B cell (primary cell): ENCODE measurements around the gene HEPACAM. TPM values are rescaled to one million over a fixed set of nuclear protein-coding genes. Genes with fewer than 3 reads are reported as not detected.

ENCODE experiments used
- ATAC-seq: fragments of 200-7000 bp; cut with Tn5 transposase; one replicate; pipeline ENCODE4 v1.10.0; 2021; ENCODE audit warnings: low read depth, mild to moderate bottlenecking, moderate number of reproducible peaks, moderate library complexity
- CTCF ChIA-PET: fragments of 350-600 bp; sonication (Branson Sonifier 250); formaldehyde crosslinking; loops from one replicate; lab custom pipeline; 2021; ENCODE audit warnings: antibody characterized with exemption, inconsistent platforms; lab: Charles Lee
- POLR2A ChIA-PET: fragments of 350-600 bp; sonication (Branson Sonifier 250); formaldehyde crosslinking; loops from one replicate; lab custom pipeline; 2021; ENCODE audit warnings: antibody characterized with exemption; lab: Charles Lee
- DNase-seq: peaks from one replicate; pipeline ENCODE4 v3.0.0; 2013
- H2AFZ ChIP-seq: 2 replicates; pipeline ENCODE4 v1.6.1; 2012; ENCODE audit warnings: mild to moderate bottlenecking, low read depth, low read length; ENCODE audit not compliant: insufficient read depth, poor library complexity, severe bottlenecking
- H3K27ac ChIP-seq, 2 donors: 1 replicate in 1 of 2; 2 replicates in 1 of 2; pipeline ENCODE4 v1.5.1; 2012 to 2013; ENCODE audit warnings: low read length in 2 of 2, mild to moderate bottlenecking in 2 of 2, moderate library complexity in 1 of 2
- H3K27me3 ChIP-seq, 4 experiments: fragments of 200-600 bp in 1 of 4; sonication (generic) in 1 of 4; replicated peaks in 1 of 4; 1 replicate in 2 of 4; 2 replicates in 2 of 4; pipeline versions ENCODE4 v1.6.1 to v1.7.0; 2013 to 2016; ENCODE audit warnings: low read length in 3 of 4, mild to moderate bottlenecking in 2 of 4, mixed read lengths in 1 of 4, moderate library complexity in 1 of 4; ENCODE audit not compliant: insufficient read depth in 4 of 4, control insufficient read depth in 3 of 4; ENCODE audit errors: control extremely low read depth in 1 of 4
- H3K36me3 ChIP-seq, 2 experiments: replicated peaks in 1 of 2; 1 replicate in 1 of 2; 2 replicates in 1 of 2; pipeline versions ENCODE4 v1.6.1 to v1.7.1; 2013; ENCODE audit warnings: low read length in 1 of 2; ENCODE audit not compliant: insufficient read depth in 2 of 2, control insufficient read depth in 1 of 2; ENCODE audit errors: control extremely low read depth in 1 of 2, extremely low read depth in 1 of 2
- H3K4me1 ChIP-seq, 2 donors: fragments of 200-600 bp in 1 of 2; sonication (generic) in 1 of 2; 1 replicate in 1 of 2; 2 replicates in 1 of 2; pipeline versions ENCODE4 v1.5.1 to v1.6.1; 2013 to 2017; ENCODE audit warnings: low read length in 2 of 2; ENCODE audit not compliant: control insufficient read depth in 2 of 2, insufficient read depth in 2 of 2
- H3K4me2 ChIP-seq: replicated peaks from 2 replicates; pipeline ENCODE3; 2012; ENCODE audit warnings: mild to moderate bottlenecking, low read depth, low read length; ENCODE audit not compliant: poor library complexity, severe bottlenecking
- H3K4me3 ChIP-seq, 5 experiments: fragments of 200-600 bp in 1 of 5; sonication (generic) in 1 of 5; 1 replicate in 3 of 5; 2 replicates in 2 of 5; pipeline versions ENCODE4 v1.5.1 to v1.7.0; 2011 to 2016; ENCODE audit warnings: low read length in 4 of 5, mild to moderate bottlenecking in 4 of 5, low read depth in 2 of 5, control low read depth in 1 of 5, moderate library complexity in 1 of 5; ENCODE audit not compliant: insufficient read depth in 1 of 5; ENCODE audit errors: control extremely low read depth in 1 of 5, extremely low read depth in 1 of 5
- H3K79me2 ChIP-seq: fragments of 200-600 bp; sonication (generic); one replicate; pipeline ENCODE4 v1.6.0; 2016; ENCODE audit warnings: low read length; ENCODE audit not compliant: control insufficient read depth, insufficient read depth
- H3K9ac ChIP-seq: fragments of 200-600 bp; sonication (generic); 2 replicates; pipeline ENCODE4 v1.6.1; 2017; ENCODE audit warnings: mild to moderate bottlenecking, low read length, moderate library complexity
- H3K9me3 ChIP-seq, 3 donors: one replicate each; pipeline versions ENCODE4 v1.6.1 to v1.7.1; 2013; ENCODE audit warnings: low read length in 2 of 3; ENCODE audit not compliant: control insufficient read depth in 2 of 3, insufficient read depth in 1 of 3; ENCODE audit errors: control extremely low read depth in 1 of 3
- H4K20me1 ChIP-seq: 2 replicates; pipeline ENCODE4 v1.6.0; 2012; ENCODE audit warnings: mild to moderate bottlenecking, low read length; ENCODE audit not compliant: insufficient read depth, control insufficient read depth, poor library complexity, severe bottlenecking
- H3K27ac Mint-ChIP-seq: one replicate; pipeline ENCODE4 v1.8.0; 2021; ENCODE audit warnings: mixed read lengths
- H3K27me3 Mint-ChIP-seq: one replicate; pipeline ENCODE4 v1.8.0; 2021; ENCODE audit warnings: mixed read lengths
- H3K4me1 Mint-ChIP-seq: one replicate; pipeline ENCODE4 v1.8.0; 2021; ENCODE audit warnings: mixed read lengths
- H3K4me3 Mint-ChIP-seq: one replicate; pipeline ENCODE4 v1.8.0; 2021; ENCODE audit warnings: mixed read lengths
- H3K9me3 Mint-ChIP-seq: one replicate; pipeline ENCODE4 v1.8.0; 2022; ENCODE audit warnings: mixed read lengths; ENCODE audit not compliant: insufficient read depth
- CTCF ChIP-seq: fragments of 200-600 bp; IDR thresholded peaks from one replicate; pipeline ENCODE4 v1.8.0; 2022; ENCODE audit warnings: antibody characterized with exemption, mild to moderate bottlenecking
- EZH2 ChIP-seq: IDR thresholded peaks from 2 replicates; pipeline ENCODE4 v1.6.1; 2012; ENCODE audit warnings: borderline replicate concordance, low read depth, mild to moderate bottlenecking, moderate library complexity, low read length; ENCODE audit not compliant: insufficient read depth, poor library complexity, severe bottlenecking
- WGBS: methylation state at CpG from one replicate; pipeline ENCODE4 v1.1.5; 2013; ENCODE audit warnings: missing lambda C conversion rate; ENCODE audit not compliant: insufficient coverage; 5-methylcytosine and 5-hydroxymethylcytosine counted together
- intact Hi-C: fragments of 100-400 bp; cut with micrococcal nuclease; formaldehyde crosslinking; loops from one replicate; pipeline ENCODE4 v1.10.0; 2022
- polyA plus RNA-seq: library from polyadenylated mRNA; depleted of rRNA; stranded (reverse); fragments of >200 nt; gene quantifications from 2 replicates; pipeline ENCODE4 v1.2.3, GENCODE V29; 2012
- total RNA-seq, 2 donors: library from RNA; stranded (reverse); fragments of 120-200 nt in 1 of 2; gene quantifications; 1 replicate in 1 of 2; 2 replicates in 1 of 2; pipeline versions ENCODE4 v1.2.3 to v1.2.4, GENCODE V29; 2013 to 2022

Gene HEPACAM
- total and polyA plus RNA-seq, 2 donors (not counting 1 experiment from before 2014, with no cell fraction given): not detected

GRCh38 chr11:124869856-124870387 lies 65.9 kb downstream of the HEPACAM start:
- Mint-ChIP-seq H3K27ac (no peak overlapping the region), H3K9me3 (no peaks in the 10 kb centered on the region), H3K4me1 (peaks cover 15% of the 10 kb centered on the region), H3K27me3 (peaks cover 84% of the 10 kb centered on the region), H3K4me3 (no peak overlapping the region)
- H4K20me1 ChIP-seq: no peaks in the 10 kb centered on the region
- TF ChIP-seq CTCF: no peak
- H3K4me1 ChIP-seq: peaks cover 35 to 39% of the 10 kb centered on the region in 2 donors
- H3K27me3 ChIP-seq: peaks cover 0 to 84% (median 50%) of the 10 kb centered on the region in 4 experiments
- no peaks in the 10 kb centered on the region for H3K79me2 ChIP-seq
- H3K9ac ChIP-seq: no peak overlapping the region
- no peaks in the 10 kb centered on the region for H3K36me3 ChIP-seq
- H3K9me3 ChIP-seq: peaks cover 0 to 40% (median 2%) of the 10 kb centered on the region in 3 donors
- CTCF ChIA-PET: interaction anchor here (0.6 to 1.1 kb wide), 4 partner anchors 11 to 266 kb away, joined by 3 to 6 read pairs (median 4); no protein-coding TSS in a partner anchor
- ATAC-seq (no peak), DNase-seq (no peak)
- intact Hi-C loops: loop anchor here (5.0 kb wide), 1 partner anchor 68 kb away; the partner anchor contains the start of gene MSANTD2
- H3K4me2 ChIP-seq: no peak overlapping the region
- 51% methylated on average over 10 of the region's 14 CpGs for WGBS
- POLR2A ChIA-PET: no interaction called here
- H3K4me3 ChIP-seq: no peak overlapping the region
- no peak overlapping the region for H2AFZ ChIP-seq
- no peak overlapping the region for H3K27ac ChIP-seq

DNA sequence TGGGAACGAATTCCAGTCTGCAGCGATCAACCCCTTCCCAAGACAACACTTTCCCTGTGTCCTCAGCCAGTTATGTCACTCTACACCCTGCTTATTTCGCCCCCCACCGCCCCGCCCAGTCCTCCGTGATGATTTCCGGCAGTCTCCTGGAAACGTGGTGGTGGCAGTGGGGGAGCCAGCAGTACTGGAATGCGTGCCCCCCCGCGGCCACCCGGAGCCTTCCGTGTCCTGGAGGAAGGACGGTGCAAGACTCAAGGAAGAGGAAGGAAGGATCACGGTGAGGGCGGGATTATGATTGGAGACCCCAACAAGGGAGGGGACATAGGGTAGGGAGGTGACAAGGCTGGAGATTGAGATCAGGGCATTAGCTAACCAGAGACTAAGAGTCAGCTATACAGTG lies 66.5 kb downstream of the HEPACAM start:
- ChIA-PET CTCF (interaction anchor here (0.6 to 1.1 kb wide), 4 partner anchors 11 to 267 kb away, joined by 3 to 6 read pairs (median 4); no protein-coding TSS in a partner anchor), POLR2A (no interaction called here)
- no peak overlapping the region for H3K9ac ChIP-seq
- no peak overlapping the region for H3K27ac Mint-ChIP-seq
- no peak overlapping the region for H3K27ac ChIP-seq
- no peaks in the 10 kb centered on the region for H4K20me1 ChIP-seq
- TF ChIP-seq CTCF: no peak
- TF ChIP-seq EZH2: no peak
- peaks cover 0 to 43% (median 2%) of the 10 kb centered on the region in 3 donors for H3K9me3 ChIP-seq
- no peak for DNase-seq
- no peaks in the 10 kb centered on the region for H3K9me3 Mint-ChIP-seq
- intact Hi-C loops: loop anchor here (5.0 kb wide), 1 partner anchor 67 kb away; the partner anchor contains the start of gene MSANTD2
- H3K4me2 ChIP-seq: peak overlapping the region; percentile 25
- WGBS: 3% methylated on average over 14 of the region's 16 CpGs
- no peak overlapping the region for H2AFZ ChIP-seq
- peaks cover 35 to 43% of the 10 kb centered on the region in 2 donors for H3K4me1 ChIP-seq
- ATAC-seq: no peak
- peaks cover 0 to 85% (median 55%) of the 10 kb centered on the region in 4 experiments for H3K27me3 ChIP-seq
- H3K36me3 ChIP-seq: no peaks in the 10 kb centered on the region
- H3K4me3 ChIP-seq: no peak overlapping the region
- peaks cover 15% of the 10 kb centered on the region for H3K4me1 Mint-ChIP-seq
- H3K79me2 ChIP-seq: no peaks in the 10 kb centered on the region
- H3K27me3 Mint-ChIP-seq: peaks cover 84% of the 10 kb centered on the region
- H3K4me3 Mint-ChIP-seq: no peak overlapping the region
